ENCODE data around the gene GSTA2.

DNA sequence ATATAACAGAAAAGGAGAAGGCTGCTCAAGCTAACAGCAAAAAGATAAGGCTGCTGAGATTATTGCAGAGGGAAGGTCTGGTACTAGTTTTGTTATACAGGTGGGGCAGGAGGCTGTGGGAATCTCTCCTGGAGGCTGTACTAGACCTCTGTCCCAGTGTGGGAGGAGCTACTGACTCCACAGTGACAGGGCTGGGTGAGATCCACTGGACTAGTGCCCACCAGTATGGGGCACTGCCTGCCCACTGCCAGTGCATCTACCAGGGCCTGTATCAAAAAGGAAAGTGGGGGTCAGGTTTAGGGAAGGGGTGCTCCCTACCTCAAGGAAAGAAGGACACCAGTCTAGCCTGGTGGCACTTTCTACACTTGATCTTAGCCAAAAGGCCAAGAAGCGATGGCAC, 30.1 kb downstream of the GSTA2 start:
- TF ChIP-seq, protein P1, sequence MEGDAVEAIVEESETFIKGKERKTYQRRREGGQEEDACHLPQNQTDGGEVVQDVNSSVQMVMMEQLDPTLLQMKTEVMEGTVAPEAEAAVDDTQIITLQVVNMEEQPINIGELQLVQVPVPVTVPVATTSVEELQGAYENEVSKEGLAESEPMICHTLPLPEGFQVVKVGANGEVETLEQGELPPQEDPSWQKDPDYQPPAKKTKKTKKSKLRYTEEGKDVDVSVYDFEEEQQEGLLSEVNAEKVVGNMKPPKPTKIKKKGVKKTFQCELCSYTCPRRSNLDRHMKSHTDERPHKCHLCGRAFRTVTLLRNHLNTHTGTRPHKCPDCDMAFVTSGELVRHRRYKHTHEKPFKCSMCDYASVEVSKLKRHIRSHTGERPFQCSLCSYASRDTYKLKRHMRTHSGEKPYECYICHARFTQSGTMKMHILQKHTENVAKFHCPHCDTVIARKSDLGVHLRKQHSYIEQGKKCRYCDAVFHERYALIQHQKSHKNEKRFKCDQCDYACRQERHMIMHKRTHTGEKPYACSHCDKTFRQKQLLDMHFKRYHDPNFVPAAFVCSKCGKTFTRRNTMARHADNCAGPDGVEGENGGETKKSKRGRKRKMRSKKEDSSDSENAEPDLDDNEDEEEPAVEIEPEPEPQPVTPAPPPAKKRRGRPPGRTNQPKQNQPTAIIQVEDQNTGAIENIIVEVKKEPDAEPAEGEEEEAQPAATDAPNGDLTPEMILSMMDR (IDR thresholded peaks at IDR 0.05) = no peak
- TF ChIP-seq RXRA (IDR thresholded peaks at IDR 0.05; ENCODE audit: borderline replicate concordance, low read depth) (no peak), RFX5 (IDR thresholded peaks at IDR 0.05; ENCODE audit: low read length) (no peak), JUND (IDR thresholded peaks at IDR 0.05) (no peak), GATA2 (CRISPR knock-in tag; IDR thresholded peaks at IDR 0.05) (no peak), TAF1 (IDR thresholded peaks at IDR 0.05; ENCODE audit: borderline replicate concordance, low read depth, low read length) (no peak), EP300 (IDR thresholded peaks at IDR 0.05; ENCODE audit: borderline replicate concordance in 1 of 2, low read depth in 1 of 2, low read length in 1 of 2) (no peak), EZH2phosphoT487 (IDR thresholded peaks at IDR 0.05; ENCODE audit: borderline replicate concordance, low read depth) (no peak), RAD21 (IDR thresholded peaks at IDR 0.05; ENCODE audit: low read length) (no peak), POLR2AphosphoS5 (IDR thresholded peaks at IDR 0.05; ENCODE audit: low read depth, low read length) (no peak), GABPA (IDR thresholded peaks at IDR 0.05; ENCODE audit: low read depth) (no peak)
- TF ChIP-seq, protein P2, sequence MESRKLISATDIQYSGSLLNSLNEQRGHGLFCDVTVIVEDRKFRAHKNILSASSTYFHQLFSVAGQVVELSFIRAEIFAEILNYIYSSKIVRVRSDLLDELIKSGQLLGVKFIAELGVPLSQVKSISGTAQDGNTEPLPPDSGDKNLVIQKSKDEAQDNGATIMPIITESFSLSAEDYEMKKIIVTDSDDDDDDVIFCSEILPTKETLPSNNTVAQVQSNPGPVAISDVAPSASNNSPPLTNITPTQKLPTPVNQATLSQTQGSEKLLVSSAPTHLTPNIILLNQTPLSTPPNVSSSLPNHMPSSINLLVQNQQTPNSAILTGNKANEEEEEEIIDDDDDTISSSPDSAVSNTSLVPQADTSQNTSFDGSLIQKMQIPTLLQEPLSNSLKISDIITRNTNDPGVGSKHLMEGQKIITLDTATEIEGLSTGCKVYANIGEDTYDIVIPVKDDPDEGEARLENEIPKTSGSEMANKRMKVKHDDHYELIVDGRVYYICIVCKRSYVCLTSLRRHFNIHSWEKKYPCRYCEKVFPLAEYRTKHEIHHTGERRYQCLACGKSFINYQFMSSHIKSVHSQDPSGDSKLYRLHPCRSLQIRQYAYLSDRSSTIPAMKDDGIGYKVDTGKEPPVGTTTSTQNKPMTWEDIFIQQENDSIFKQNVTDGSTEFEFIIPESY (IDR thresholded peaks at IDR 0.05; ENCODE audit: borderline replicate concordance, low read depth) = no peak
- TF ChIP-seq, protein P3, sequence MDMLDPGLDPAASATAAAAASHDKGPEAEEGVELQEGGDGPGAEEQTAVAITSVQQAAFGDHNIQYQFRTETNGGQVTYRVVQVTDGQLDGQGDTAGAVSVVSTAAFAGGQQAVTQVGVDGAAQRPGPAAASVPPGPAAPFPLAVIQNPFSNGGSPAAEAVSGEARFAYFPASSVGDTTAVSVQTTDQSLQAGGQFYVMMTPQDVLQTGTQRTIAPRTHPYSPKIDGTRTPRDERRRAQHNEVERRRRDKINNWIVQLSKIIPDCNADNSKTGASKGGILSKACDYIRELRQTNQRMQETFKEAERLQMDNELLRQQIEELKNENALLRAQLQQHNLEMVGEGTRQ (IDR thresholded peaks at IDR 0.05; ENCODE audit: borderline replicate concordance, low read depth, low read length) = no peak
- TF ChIP-seq, protein P4, sequence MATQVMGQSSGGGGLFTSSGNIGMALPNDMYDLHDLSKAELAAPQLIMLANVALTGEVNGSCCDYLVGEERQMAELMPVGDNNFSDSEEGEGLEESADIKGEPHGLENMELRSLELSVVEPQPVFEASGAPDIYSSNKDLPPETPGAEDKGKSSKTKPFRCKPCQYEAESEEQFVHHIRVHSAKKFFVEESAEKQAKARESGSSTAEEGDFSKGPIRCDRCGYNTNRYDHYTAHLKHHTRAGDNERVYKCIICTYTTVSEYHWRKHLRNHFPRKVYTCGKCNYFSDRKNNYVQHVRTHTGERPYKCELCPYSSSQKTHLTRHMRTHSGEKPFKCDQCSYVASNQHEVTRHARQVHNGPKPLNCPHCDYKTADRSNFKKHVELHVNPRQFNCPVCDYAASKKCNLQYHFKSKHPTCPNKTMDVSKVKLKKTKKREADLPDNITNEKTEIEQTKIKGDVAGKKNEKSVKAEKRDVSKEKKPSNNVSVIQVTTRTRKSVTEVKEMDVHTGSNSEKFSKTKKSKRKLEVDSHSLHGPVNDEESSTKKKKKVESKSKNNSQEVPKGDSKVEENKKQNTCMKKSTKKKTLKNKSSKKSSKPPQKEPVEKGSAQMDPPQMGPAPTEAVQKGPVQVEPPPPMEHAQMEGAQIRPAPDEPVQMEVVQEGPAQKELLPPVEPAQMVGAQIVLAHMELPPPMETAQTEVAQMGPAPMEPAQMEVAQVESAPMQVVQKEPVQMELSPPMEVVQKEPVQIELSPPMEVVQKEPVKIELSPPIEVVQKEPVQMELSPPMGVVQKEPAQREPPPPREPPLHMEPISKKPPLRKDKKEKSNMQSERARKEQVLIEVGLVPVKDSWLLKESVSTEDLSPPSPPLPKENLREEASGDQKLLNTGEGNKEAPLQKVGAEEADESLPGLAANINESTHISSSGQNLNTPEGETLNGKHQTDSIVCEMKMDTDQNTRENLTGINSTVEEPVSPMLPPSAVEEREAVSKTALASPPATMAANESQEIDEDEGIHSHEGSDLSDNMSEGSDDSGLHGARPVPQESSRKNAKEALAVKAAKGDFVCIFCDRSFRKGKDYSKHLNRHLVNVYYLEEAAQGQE (IDR thresholded peaks at IDR 0.05; ENCODE audit: low read depth, low read length) = no peak
